ENCODE measurements around the gene DGKD. TPM values are rescaled to one million over a fixed set of nuclear protein-coding genes. Genes with fewer than 3 reads are reported as not detected.

The DGKD gene
- total and polyA plus RNA-seq, 9 of the 15 experiments (the other 6 are each of a cell fraction or from before 2014, with no cell fraction given), result 0.52 to 29.5 (median 10.6) TPM

- Histone ChIP-seq H2AFZ (ENCODE audit: low read depth, low read length) (no peak overlapping the region), H4K20me1 (replicated peaks; ENCODE audit: control insufficient read depth, insufficient read depth, low read length) (0 out of 2 replicates have a peak, but pooled peaks cover 5% of the 10 kb centered on the region), H3K9me3 (replicated peaks; ENCODE audit: control insufficient read depth, insufficient read depth, low read depth, low read length) (no peaks in the 10 kb centered on the region), H3K9ac (ENCODE audit: insufficient read depth in 1 of 2, low read depth in 2 of 2, low read length in 2 of 2) (peak overlapping the region in 1 of 2 experiments; percentile 40; a peak in 1 of 4 replicates), H3K9me1 (ENCODE audit: control insufficient read depth, insufficient read depth, low read length) (peaks cover 3% of the 10 kb centered on the region), H3K4me3 (no peak overlapping the region), H3K27ac (ENCODE audit: extremely low read depth, low read depth, low read length) (no peak overlapping the region), H3K4me1 (replicated peaks in 1 of 2; ENCODE audit: control insufficient read depth in 2 of 2, insufficient read depth in 2 of 2, low read length in 2 of 2) (peaks cover 0 to 10% of the 10 kb centered on the region in 2 experiments; a peak in 4 of 5 replicates), H3K4me2 (ENCODE audit: insufficient read depth, low read length) (no peak overlapping the region), H3K79me2 (ENCODE audit: control insufficient read depth, insufficient read depth, low read length) (peaks cover 28% of the 10 kb centered on the region), H3K27me3 (ENCODE audit: control insufficient read depth in 2 of 2, insufficient read depth in 2 of 2, low read length in 2 of 2) (no peaks in the 10 kb centered on the region), H3K36me3 (ENCODE audit: control insufficient read depth, insufficient read depth, low read length) (peaks cover 6% of the 10 kb centered on the region; the same call in 1 of the 3 replicates)
- no TSS peak for BruUV-seq (replicated peaks)
- ChIA-PET CTCF (ENCODE audit: low intra/inter-chr PET ratio) (no interaction called here), POLR2A (no interaction called here)
- no peak; the same call in 2 of the 3 replicates for ATAC-seq
- peak in 1 of 4 experiments; percentile 33 for DNase-seq (ENCODE audit: extremely low read depth in 1 of 4, low spot score in 3 of 4)
- intact Hi-C loops (cut with micrococcal nuclease), result loop anchor here (2.0 kb wide), 1 partner anchor 61 kb away; no protein-coding TSS in a partner anchor
- peak; percentile 40 for FAIRE-seq
- 62% methylated on average over 13 of the region's 14 CpGs for WGBS (ENCODE audit: insufficient coverage, low coverage, missing lambda C conversion rate)
- in situ Hi-C loops (cut with MboI), result no loop called here
- TF ChIP-seq ZBTB5 (IDR thresholded peaks at IDR 0.05) (no peak), PREB (CRISPR knock-in tag; IDR thresholded peaks at IDR 0.05) (no peak), ZNF174 (CRISPR knock-in tag; IDR thresholded peaks at IDR 0.05) (no peak), ZBTB2 (IDR thresholded peaks at IDR 0.05) (no peak), ATF2 (CRISPR knock-in tag; IDR thresholded peaks at IDR 0.05) (no peak), ZZZ3 (IDR thresholded peaks at IDR 0.05) (no peak), DLX4 (CRISPR knock-in tag; IDR thresholded peaks at IDR 0.05) (no peak), FOXJ3 (CRISPR knock-in tag; IDR thresholded peaks at IDR 0.05) (no peak), ZNF24 (IDR thresholded peaks at IDR 0.05) (no peak), ELF2 (CRISPR knock-in tag; IDR thresholded peaks at IDR 0.05) (no peak), CGGBP1 (CRISPR knock-in tag; IDR thresholded peaks at IDR 0.05) (no peak), NR2C2 (CRISPR knock-in tag; IDR thresholded peaks at IDR 0.05) (no peak), NR2C2 (tag; IDR thresholded peaks at IDR 0.05) (no peak)
Measured at GRCh38 chr2:233385489-233386044, 31.3 kb downstream of the DGKD start.
